ENCODE results near the gene MIER2.

The MIER2 gene

GRCh38 chr19:366205-366783 is 21.7 kb upstream of the MIER2 start:
- Histone ChIP-seq H2AFZ (ENCODE audit: low read depth) (no peak overlapping the region), H3K27me3 (ENCODE audit: insufficient read depth, low read depth) (peaks cover 64% of the 10 kb centered on the region), H3K9ac (no peak overlapping the region), H3K79me2 (ENCODE audit: insufficient read depth, low read depth) (no peaks in the 10 kb centered on the region), H3K36me3 (ENCODE audit: insufficient read depth) (no peaks in the 10 kb centered on the region), H3K4me1 (ENCODE audit: low read depth, poor library complexity, severe bottlenecking) (no peaks in the 10 kb centered on the region), H4K20me1 (ENCODE audit: insufficient read depth) (no peaks in the 10 kb centered on the region), H3K4me3 (IDR thresholded peaks at IDR 0.05; ENCODE audit: insufficient read depth, low read depth, low read length) (no peak overlapping the region), H3K4me2 (no peak overlapping the region), H3K27ac (no peak overlapping the region)
- TF ChIP-seq CTCF (conservative IDR thresholded peaks at IDR 0.05; ENCODE audit: low read depth, low read length), result no peak

GRCh38 chr19:364496-365287 is 20.1 kb upstream of the MIER2 start:
- Histone ChIP-seq H3K36me3 (ENCODE audit: insufficient read depth) (no peaks in the 10 kb centered on the region), H3K9ac (no peak overlapping the region), H3K79me2 (ENCODE audit: insufficient read depth, low read depth) (no peaks in the 10 kb centered on the region), H3K4me3 (IDR thresholded peaks at IDR 0.05; ENCODE audit: insufficient read depth, low read depth, low read length) (no peak overlapping the region), H3K4me2 (no peak overlapping the region), H3K4me1 (ENCODE audit: low read depth, poor library complexity, severe bottlenecking) (no peaks in the 10 kb centered on the region), H2AFZ (ENCODE audit: low read depth) (no peak overlapping the region), H4K20me1 (ENCODE audit: insufficient read depth) (no peaks in the 10 kb centered on the region), H3K27ac (no peak overlapping the region), H3K27me3 (ENCODE audit: insufficient read depth, low read depth) (peaks cover 51% of the 10 kb centered on the region)
- no peak for TF ChIP-seq CTCF (conservative IDR thresholded peaks at IDR 0.05; ENCODE audit: low read depth, low read length)

- no peak overlapping the region for H3K27ac ChIP-seq
- H3K4me3 ChIP-seq (IDR thresholded peaks at IDR 0.05; ENCODE audit: insufficient read depth, low read depth, low read length), result no peak overlapping the region
- peaks cover 50% of the 10 kb centered on the region for H3K27me3 ChIP-seq (ENCODE audit: insufficient read depth, low read depth)
- no peak overlapping the region for H2AFZ ChIP-seq (ENCODE audit: low read depth)
- H3K9ac ChIP-seq, result no peak overlapping the region
- no peaks in the 10 kb centered on the region for H3K79me2 ChIP-seq (ENCODE audit: insufficient read depth, low read depth)
- no peaks in the 10 kb centered on the region for H3K4me1 ChIP-seq (ENCODE audit: low read depth, poor library complexity, severe bottlenecking)
- H3K4me2 ChIP-seq, result no peak overlapping the region
- no peak for TF ChIP-seq CTCF (conservative IDR thresholded peaks at IDR 0.05; ENCODE audit: low read depth, low read length)
- no peaks in the 10 kb centered on the region for H4K20me1 ChIP-seq (ENCODE audit: insufficient read depth)
- no peaks in the 10 kb centered on the region for H3K36me3 ChIP-seq (ENCODE audit: insufficient read depth)
These were observed 18.1 kb upstream of the MIER2 start for GRCh38 chr19:362683-363082.

- Histone ChIP-seq H3K79me2 (ENCODE audit: insufficient read depth, low read depth) (no peaks in the 10 kb centered on the region), H4K20me1 (ENCODE audit: insufficient read depth) (no peaks in the 10 kb centered on the region), H2AFZ (ENCODE audit: low read depth) (no peak overlapping the region), H3K36me3 (ENCODE audit: insufficient read depth) (no peaks in the 10 kb centered on the region), H3K9ac (no peak overlapping the region), H3K4me3 (IDR thresholded peaks at IDR 0.05; ENCODE audit: insufficient read depth, low read depth, low read length) (no peak overlapping the region), H3K4me1 (ENCODE audit: low read depth, poor library complexity, severe bottlenecking) (no peaks in the 10 kb centered on the region), H3K4me2 (no peak overlapping the region), H3K27me3 (ENCODE audit: insufficient read depth, low read depth) (peaks cover 48% of the 10 kb centered on the region), H3K27ac (no peak overlapping the region)
- TF ChIP-seq CTCF (conservative IDR thresholded peaks at IDR 0.05; ENCODE audit: low read depth, low read length), result no peak
These were observed 17.6 kb upstream of the MIER2 start for GRCh38 chr19:362154-362553.
